ENCODE measurements around the gene TLE3.

DNA sequence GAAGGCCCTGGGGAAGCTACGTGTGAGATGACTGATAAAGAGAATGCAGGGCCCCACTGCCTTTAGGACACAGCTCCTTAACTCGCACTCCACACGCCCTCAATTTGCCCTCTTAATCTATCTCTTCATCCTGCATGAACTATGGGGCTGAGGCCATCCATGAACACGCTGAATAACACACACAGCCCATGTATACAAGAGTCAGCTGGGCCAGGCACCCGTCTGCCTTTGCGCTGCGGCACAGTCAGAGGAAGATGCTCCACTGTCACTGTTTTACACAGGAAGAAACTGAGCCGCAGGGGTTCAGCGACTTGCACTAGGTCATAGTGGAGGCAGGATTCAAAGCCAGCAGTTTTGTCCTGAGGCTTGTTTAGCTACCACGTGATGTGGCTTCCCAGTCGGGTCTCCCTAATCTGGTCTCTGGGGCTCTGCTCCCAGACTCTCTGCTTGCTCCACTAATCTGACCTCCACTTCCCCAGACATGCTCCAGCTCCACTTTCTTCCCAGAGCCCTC lies 43.9 kb downstream of the TLE3 start:
- TF ChIP-seq, protein P1, sequence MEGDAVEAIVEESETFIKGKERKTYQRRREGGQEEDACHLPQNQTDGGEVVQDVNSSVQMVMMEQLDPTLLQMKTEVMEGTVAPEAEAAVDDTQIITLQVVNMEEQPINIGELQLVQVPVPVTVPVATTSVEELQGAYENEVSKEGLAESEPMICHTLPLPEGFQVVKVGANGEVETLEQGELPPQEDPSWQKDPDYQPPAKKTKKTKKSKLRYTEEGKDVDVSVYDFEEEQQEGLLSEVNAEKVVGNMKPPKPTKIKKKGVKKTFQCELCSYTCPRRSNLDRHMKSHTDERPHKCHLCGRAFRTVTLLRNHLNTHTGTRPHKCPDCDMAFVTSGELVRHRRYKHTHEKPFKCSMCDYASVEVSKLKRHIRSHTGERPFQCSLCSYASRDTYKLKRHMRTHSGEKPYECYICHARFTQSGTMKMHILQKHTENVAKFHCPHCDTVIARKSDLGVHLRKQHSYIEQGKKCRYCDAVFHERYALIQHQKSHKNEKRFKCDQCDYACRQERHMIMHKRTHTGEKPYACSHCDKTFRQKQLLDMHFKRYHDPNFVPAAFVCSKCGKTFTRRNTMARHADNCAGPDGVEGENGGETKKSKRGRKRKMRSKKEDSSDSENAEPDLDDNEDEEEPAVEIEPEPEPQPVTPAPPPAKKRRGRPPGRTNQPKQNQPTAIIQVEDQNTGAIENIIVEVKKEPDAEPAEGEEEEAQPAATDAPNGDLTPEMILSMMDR (IDR thresholded peaks at IDR 0.05), result no peak
- TF ChIP-seq EZH2phosphoT487 (IDR thresholded peaks at IDR 0.05; ENCODE audit: borderline replicate concordance, low read depth), result no peak
- TF ChIP-seq JUND (IDR thresholded peaks at IDR 0.05), result no peak
- TF ChIP-seq, protein P2, sequence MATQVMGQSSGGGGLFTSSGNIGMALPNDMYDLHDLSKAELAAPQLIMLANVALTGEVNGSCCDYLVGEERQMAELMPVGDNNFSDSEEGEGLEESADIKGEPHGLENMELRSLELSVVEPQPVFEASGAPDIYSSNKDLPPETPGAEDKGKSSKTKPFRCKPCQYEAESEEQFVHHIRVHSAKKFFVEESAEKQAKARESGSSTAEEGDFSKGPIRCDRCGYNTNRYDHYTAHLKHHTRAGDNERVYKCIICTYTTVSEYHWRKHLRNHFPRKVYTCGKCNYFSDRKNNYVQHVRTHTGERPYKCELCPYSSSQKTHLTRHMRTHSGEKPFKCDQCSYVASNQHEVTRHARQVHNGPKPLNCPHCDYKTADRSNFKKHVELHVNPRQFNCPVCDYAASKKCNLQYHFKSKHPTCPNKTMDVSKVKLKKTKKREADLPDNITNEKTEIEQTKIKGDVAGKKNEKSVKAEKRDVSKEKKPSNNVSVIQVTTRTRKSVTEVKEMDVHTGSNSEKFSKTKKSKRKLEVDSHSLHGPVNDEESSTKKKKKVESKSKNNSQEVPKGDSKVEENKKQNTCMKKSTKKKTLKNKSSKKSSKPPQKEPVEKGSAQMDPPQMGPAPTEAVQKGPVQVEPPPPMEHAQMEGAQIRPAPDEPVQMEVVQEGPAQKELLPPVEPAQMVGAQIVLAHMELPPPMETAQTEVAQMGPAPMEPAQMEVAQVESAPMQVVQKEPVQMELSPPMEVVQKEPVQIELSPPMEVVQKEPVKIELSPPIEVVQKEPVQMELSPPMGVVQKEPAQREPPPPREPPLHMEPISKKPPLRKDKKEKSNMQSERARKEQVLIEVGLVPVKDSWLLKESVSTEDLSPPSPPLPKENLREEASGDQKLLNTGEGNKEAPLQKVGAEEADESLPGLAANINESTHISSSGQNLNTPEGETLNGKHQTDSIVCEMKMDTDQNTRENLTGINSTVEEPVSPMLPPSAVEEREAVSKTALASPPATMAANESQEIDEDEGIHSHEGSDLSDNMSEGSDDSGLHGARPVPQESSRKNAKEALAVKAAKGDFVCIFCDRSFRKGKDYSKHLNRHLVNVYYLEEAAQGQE (IDR thresholded peaks at IDR 0.05; ENCODE audit: low read depth, low read length), result no peak
- no peak for TF ChIP-seq EP300 (IDR thresholded peaks at IDR 0.05; ENCODE audit: borderline replicate concordance in 1 of 2, low read depth in 1 of 2, low read length in 1 of 2)
- no peak for TF ChIP-seq TAF1 (IDR thresholded peaks at IDR 0.05; ENCODE audit: borderline replicate concordance, low read depth, low read length)
- no peak for TF ChIP-seq SMC3 (IDR thresholded peaks at IDR 0.05; ENCODE audit: low read depth, low read length)
- no peak for TF ChIP-seq ELF1 (IDR thresholded peaks at IDR 0.05)
- TF ChIP-seq POLR2AphosphoS5 (IDR thresholded peaks at IDR 0.05; ENCODE audit: low read depth, low read length), result no peak
- TF ChIP-seq RCOR1 (IDR thresholded peaks at IDR 0.05; ENCODE audit: low read length), result no peak
- TF ChIP-seq, protein P3, sequence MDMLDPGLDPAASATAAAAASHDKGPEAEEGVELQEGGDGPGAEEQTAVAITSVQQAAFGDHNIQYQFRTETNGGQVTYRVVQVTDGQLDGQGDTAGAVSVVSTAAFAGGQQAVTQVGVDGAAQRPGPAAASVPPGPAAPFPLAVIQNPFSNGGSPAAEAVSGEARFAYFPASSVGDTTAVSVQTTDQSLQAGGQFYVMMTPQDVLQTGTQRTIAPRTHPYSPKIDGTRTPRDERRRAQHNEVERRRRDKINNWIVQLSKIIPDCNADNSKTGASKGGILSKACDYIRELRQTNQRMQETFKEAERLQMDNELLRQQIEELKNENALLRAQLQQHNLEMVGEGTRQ (IDR thresholded peaks at IDR 0.05; ENCODE audit: borderline replicate concordance, low read depth, low read length), result no peak
- no peak for TF ChIP-seq CHD2 (IDR thresholded peaks at IDR 0.05; ENCODE audit: low read length, partially characterized antibody)
